OCI-M2 (cell line): ENCODE results near the gene TTN.
"Not testable (repeated sequence)": the region's sequence is repeated elsewhere in the genome, so short reads cannot be mapped to it uniquely, and the experiment has no call there.

ENCODE experiments used
- DNase-seq: peaks from one replicate; lab custom pipeline; 2025; ENCODE audit not compliant: unreplicated experiment; lab: John Stamatoyannopoulos, UW

Gene TTN

DNA sequence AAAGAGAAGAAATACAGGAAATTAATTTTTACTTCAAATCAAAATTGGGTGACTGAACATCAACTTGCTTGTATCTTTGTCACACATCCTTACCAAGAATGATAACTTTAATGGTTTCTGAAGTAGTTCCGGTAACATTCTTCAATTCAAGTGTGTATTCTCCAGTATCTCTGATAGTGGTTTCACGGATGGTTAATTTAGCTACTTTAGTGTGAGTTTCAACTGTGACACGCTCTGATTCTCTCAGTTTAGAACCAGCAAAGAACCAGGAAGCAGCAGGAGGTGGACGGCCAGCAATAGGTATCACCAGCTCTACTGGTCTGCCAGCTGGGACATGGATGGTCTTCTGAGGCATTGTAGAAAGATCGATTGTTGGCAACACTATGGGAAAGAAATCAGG lies 264.7 kb downstream of the TTN start:
- no peak for DNase-seq

DNA sequence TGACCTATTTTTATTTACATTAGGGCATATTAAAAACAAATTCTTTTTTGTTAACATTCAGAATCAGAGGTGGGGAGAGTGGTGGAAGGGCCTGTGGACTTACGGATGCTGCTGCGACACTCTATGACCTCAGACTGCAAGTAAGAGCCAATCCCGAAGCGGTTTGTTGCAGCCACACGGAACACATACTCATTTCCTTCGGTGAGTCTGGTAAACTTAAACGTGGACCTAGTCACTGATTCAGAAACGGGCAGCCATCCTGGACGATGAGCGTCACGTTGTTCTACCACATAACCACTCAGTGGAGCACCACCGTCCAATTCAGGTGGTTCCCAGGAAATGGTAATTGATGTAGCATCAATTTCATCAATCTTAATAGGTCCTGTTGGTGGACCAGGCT lies 265.1 kb downstream of the TTN start:
- no peak for DNase-seq

DNA sequence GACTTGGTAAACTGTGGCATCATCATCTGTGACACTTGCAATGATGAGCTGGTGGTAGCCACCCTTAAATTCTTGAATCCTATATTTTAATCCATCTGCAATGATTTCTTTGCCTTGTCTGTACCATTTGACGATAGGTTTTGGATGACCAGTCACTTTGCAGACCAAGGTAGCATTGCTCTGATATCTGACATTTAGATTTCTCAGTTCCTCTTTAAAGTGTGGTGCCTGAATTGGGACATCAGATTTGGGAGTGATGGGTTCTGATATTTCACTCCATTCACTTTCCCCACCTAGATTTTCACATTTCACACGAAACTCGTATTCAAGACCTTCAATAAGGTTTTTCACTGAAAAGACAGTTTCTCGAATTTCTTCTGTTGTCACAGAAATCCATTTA lies 271.2 kb downstream of the TTN start:
- no peak for DNase-seq

DNA sequence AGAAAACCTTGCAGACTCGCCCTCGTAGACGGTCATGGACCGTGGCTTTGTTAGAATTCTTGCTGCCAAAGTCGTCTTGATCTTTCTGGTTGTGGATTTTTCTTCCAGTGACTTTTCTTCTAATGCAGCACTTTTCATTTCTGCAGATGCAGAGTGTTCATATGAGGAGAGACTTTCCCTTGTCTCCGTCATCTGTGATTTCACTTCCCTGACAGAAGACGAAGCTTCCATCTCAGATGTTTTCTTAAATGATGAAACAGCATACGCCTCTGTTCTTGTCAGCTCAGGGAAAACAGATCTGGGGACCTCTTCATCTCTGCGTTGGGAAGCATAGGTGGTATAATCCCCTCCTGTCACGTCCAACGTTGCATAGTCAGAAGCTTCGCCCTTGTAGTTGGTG lies 276.1 kb downstream of the TTN start:
- DNase-seq, result no peak

DNA sequence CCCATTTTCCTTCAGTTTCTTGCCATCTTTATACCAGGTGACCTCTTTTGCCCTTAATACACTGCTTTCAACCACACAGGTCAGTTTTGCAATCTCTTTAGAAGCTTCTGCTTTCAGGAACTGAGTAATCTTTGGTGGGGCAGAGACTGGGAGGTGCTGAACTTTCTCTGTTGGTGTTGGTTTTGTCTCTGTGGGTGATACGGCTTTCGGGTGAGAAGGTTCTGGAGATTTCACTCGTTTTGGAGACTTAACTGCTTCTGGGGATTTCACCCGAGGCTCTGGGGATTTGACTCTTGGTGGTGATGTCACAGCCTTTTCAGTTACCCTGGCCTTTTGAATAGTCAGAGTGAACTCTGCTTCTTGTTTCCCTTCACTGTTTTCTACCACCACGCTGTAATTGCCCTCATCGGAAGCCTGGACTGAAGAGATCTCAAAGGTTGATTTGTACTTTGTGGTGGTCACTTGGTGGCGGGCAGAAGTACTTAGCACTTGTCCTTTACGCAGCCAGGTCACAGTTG lies 276.5 kb downstream of the TTN start:
- DNase-seq, result no peak

DNA sequence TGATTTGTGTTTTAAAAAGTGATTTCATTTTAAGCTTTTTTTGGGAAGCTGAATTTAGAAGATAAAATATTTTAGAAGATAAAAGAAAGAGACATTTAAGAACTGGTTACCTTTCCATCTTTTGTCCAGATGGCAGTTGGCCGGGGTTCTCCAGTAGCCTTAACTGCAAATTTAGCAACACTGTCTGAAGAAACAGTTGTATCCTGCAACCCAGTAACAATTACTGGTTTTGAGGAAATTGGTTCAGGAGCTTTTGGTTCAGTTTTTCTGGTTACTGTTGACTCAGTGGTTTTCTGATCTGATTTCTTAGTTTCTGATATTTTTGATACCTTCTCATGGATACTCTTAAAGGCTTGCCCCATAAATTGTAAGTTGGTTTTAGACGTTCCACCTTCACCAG lies 277.1 kb downstream of the TTN start:
- DNase-seq, result no peak

DNA sequence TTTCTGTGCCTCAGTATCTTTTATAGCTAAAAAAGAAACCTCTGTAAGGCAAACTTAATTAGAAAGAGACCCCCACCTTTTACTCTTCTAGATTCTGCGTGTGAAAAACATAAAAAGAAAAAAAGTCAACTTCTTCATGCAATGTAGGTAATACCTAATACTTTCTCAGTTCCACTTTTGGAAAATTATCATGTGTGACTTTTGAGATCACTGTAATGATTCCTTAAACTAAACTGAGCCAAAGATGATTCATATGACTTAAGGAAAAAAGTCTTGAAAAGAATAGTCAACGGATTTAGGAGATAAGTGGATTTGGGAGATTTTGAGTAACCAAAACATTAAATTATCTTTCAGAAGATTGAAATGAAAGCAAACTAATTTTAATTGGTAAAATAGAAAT lies 278.0 kb downstream of the TTN start:
- no peak for DNase-seq

DNA sequence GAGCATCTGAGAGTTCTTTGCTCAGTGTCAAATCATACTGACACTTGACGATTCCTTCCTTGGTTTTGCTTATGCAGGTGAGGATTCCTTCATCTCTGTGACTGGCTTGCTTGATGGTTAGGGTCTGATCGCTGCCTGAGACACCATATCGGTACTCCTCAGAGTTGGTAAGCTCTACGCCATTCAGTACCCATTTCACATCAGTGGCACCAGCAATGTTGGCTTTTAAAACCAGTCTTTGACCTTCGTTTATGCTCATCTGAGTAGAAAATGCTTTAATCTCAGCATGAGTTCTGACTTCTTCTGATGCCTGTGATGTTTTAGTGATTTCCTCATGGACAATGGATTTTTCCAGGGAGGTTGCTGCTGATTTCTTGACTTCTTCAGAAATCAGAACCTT lies 278.6 kb downstream of the TTN start:
- DNase-seq, result no peak

DNA sequence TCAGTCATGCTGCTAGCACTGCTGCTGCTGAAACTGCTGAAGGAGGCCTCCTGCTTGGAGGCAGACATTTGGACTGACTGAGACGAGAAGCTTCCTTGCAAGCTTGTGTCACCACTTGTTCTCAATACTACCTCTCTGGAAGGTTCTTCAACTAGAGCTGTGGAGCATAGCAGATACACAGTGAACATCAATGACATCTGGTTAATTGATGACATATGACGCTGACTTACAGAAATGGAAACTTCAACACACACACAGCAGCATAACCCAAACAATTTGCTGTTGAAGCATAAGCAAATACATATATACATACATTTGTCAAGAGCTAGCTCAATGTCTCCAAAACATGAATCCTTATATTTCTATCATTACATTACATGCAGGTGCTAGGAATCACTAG lies 279.6 kb downstream of the TTN start:
- no peak for DNase-seq

DNA sequence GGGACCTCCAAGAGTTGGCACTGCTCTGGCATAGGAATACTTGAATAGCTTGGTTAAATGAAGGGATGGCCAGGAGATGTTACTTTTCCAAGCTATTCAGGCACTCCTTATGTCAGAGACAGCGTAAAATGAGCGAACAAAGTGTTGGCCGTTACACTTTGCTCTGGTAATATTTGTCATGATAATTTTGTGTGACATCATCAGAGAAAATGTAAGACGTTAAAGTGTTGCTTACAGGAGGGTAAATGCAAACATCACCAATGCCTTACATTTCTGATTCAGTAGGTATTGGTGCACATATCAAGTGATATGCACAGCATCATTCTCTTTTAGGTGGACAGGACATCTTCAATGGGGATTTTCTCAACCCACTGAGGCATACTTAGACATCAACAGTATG lies 281.0 kb downstream of the TTN start:
- no peak for DNase-seq

DNA sequence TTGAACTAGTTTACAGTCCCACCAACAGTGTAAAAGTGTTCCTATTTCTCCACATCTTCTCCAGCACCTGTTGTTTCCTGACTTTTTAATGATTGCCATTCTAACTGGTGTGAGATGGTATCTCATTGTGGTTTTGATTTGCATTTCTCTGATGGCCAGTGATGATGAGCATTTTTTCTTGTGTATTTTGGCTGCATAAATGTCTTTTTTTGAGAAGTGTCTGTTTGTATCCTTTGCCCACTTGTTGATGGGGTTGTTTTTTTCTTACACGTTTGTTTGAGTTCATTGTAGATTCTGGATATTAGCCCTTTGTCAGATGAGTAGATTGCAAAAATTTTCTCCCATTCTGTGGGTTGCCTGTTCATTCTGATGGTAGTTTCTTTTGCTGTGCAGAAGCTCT lies 281.8 kb downstream of the TTN start:
- DNase-seq, result not testable (repeated sequence)

DNA sequence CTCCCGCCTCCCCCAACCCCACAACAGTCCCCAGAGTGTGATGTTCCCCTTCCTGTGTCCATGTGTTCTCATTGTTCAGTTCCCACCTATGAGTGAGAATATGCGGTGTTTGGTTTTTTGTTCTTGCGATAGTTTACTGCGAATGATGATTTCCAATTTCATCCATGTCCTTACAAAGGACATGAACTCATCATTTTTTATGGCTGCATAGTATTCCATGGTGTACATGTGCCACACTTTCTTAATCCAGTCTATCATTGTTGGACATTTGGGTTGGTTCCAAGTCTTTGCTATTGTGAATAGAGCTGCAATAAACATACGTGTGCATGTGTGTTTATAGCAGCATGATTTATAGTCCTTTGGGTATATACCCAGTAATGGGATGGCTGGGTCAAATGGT lies 282.2 kb downstream of the TTN start:
- not testable (repeated sequence) for DNase-seq

DNA sequence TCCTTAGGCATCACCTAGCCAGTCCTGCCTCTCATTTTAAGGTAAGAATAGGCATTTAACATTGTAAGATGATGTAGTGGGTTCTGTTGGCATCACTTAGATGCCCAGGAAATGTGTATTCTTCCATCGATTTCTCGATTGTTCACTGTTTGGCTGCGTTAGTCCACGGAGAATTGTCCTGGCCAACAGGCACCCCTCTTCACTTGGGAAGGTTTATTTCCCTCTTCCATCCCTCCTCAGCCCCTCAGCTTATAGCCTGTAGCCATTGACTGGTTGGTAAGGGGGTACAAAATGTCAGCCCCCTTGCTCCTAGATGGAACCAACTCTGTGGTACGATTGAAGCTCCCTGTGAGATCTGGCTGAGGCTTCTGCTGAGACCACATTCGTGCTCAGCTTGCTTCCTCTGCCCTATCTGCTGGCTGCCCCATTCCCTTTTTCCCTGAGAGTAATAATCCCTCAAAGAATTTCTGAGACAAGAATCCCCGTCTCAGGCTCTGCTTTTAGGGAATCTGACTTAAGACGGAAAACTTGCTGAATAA lies 283.6 kb downstream of the TTN start:
- no peak for DNase-seq

DNA sequence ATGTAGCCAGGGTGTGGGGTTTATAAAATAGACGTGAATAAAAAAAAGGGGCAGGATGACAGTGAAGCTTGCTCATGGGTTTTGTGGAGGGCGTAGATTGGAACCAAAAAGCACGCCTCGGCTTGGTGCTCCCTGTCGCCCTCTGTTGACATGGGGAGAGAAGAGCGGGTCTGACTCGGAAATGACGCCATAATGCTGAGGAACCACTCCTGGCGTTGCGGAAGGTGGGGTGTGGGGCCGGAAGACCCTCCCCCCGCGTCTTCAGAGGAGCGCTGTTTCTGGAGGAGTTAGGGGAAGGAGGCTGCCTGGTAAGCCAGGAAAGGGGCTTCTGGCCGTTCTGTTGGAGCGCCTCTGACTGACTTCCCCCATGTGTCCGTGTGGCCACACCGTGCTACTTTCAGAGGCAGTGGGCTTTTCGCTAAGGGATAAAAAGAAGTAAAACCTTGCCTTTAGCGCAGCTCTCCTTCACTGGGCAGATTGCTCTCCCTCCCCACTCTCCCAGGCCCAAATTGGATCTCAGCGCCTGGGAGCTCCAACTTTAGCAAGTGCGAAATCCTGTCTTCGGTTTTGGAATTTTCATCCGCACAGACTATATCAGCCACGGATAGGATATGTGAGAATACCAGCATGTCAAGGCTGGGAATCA lies 284.1 kb downstream of the TTN start:
- DNase-seq, result peak; percentile 37

DNA sequence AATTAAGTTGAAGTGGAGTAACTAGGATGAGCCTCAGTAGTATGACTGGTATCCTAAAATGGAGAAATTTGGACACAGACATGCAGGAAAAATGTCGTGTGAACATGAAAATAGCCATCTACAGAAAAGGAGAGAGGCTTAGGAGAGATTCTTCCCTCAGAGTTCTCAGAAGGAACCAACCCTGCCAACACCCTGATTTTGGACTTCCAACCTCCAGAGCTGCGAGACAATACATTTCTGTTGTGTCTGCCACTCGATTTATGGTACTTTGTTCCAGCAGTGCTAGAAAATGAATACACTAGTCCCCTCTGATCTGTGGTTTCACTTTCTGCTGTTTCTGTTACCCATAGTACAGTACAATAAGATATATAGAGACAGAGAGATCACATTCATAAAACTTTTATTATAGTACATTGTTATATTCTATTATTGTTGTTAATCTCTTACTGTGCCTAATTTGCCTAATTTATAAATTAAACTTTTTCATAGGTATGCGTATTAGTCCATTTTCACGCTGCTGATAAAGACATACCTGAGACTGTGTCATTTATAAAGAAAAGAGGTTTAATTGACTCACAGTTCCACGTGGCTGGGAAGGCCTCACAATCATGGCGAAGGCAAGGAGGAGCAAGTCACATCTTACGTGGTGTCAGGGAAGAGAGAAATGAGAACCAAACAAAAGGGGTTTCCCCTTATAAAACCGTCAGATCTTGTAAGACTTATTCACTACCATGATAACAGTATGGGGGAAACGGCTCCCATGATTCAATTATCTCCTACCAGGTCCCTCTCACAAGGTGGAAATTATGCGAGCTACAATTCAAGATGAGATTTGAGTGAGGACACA lies 285.7 kb downstream of the TTN start:
- DNase-seq, result no peak

DNA sequence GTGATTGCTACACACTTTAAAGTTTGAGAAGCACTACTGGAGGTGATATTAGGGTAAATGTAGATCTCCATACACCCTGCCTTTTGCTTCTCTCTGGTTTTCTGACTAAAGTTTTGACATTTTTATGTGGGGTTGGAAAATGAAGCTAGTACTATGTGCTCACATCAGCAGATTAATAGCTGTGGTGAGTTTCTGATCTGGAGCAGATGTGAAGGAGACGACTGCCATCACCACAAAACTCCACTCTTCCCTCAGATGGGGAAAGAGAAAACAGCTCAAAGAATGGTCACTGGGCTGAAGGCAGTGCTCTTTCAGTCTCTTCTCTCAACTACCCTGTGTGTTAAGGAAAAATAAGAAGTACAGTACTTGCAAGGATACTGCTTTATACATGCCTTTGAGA lies 289.7 kb downstream of the TTN start:
- DNase-seq, result no peak

DNA sequence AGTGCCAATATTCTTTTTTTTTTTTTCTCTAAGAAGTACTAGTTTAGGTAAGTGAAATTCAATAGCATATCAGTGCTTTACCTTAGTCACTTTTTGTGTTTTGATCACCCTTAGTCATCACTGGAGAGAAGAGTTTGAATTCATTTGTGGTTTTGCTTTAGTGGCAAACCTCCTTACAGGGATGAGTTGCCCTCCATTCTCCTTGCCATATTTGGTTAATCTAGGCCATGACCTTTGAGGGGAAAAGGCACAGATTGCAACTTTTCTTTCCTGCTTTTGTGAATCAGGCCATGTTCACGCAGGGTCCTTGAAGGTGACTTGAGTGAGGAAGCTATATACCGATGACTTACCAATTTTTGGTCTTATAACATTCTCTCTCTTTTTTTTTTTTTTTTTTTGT lies 292.6 kb downstream of the TTN start:
- no peak for DNase-seq

DNA sequence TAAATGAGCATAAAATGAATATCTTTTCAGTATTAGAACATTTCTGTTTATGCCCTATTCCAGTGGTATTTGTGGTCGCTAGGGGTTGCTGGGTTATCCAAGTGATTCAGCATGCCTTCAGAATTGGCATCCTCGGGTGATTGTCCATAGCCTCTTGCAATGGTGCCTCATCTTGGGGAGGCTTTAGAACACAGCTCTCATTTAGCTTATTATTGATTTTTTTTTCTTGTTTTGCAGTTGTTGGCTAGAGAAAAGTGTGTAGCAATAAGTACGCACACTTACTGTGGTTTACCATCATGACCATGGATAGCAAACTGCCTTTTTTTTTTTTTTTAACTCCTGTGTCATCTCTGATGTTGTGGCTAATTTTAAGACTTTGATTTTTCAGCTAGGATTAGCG lies 293.3 kb downstream of the TTN start:
- DNase-seq, result no peak

DNA sequence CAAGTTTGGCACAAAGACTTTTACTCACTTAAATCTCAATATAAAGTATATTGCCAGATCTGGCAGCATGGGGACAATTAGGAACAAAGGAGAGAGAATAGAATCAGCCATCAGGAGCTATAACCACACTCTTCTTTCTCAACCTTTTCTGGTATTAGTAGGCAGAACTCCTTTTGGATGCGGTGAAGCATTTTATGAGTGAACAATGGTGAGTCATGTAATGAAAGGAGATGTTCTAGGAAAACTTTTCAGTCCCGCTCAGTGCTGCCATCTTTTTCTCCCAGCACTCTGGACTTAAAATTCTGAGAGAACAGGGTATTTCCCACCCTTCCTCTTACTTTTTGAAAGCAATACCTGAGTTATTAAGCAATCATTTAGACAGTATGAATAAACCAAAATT lies 294.7 kb downstream of the TTN start:
- no peak for DNase-seq

DNA sequence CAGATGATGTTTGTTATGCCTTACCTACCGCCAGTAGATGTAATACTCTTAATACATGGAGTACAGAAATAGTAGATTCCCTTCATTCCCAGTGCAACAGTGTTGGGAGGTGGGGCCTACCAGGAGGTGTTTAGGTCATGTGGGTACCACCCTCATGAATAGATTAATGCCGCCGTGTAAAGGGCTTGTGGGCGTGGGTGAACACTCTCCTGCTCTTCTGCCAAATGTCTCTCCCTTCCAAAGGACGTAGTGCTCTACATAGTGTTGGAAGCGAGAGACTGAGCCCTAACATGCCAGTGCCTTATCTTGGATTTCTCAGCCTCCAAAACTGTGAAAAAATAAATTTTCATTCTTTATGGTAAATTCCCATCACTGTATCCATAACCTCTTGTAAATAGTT lies 296.8 kb downstream of the TTN start:
- DNase-seq, result no peak

DNA sequence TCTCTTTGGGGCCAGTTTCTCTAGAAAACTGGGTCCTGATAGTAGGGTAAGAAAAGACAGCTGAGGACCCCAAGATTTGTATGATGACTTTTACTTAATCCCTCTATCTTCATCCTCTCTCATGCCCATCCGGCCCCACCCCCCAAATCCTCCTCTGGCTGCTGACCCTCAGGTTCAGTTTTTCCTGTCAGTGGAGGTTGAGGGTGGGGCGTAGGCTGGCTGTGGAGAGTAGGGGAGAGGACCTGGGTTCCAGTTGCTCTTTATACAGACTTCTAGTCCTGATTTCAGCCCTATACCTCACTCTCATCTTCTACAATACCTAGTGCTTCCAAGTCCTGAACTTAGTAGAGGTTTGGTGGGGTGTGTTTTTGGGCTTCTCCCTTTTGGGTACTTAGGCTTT lies 298.6 kb downstream of the TTN start:
- DNase-seq, result no peak

DNA sequence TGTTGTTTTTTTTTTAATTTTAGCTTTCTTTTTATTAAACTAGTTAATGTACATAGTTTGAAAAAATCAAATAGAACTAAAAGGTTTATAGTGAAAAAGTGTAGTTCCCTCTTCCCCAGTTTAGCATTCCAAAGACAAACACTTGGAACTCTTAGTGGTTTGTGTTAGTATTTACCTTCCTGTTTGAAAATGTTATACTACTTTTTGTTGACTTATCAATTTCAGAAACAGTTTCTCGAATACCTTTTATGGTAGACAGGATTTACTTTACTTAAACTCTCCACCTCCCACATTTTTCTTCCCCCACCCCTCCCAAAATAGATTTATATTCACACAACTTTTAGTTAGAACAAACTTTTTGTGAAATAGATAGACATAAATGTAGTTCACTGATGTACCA lies 300.3 kb downstream of the TTN start:
- no peak for DNase-seq
